ENCODE data around the gene KCNH1.

DNA sequence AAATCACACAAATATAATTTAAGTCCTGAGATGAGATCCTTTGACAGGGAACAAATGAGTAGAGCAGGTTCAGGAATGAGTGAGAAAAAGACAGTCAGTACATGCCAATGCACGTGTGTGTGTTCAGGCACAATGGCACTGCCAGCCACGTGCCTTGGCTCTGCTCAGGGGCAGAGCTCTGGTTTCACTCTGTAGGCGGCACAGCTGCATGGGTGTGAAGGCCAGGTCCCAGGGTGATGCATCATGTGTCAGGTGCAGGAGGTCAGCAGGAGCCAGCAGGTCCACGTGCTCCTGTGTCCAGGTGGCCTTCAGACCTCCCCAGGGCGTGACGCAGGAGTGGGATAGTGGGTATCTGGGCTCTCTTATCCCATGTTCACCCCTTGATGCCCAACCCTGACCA is 386.1 kb downstream of the KCNH1 start:
- TF ChIP-seq, protein P1, sequence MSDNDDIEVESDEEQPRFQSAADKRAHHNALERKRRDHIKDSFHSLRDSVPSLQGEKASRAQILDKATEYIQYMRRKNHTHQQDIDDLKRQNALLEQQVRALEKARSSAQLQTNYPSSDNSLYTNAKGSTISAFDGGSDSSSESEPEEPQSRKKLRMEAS (IDR thresholded peaks at IDR 0.05): no peak
- TF ChIP-seq TAF1 (IDR thresholded peaks at IDR 0.05; ENCODE audit: low read depth) (no peak), CEBPB (IDR thresholded peaks at IDR 0.05) (no peak), EP300 (IDR thresholded peaks at IDR 0.05; ENCODE audit: borderline replicate concordance) (no peak)
- TF ChIP-seq, protein P2, sequence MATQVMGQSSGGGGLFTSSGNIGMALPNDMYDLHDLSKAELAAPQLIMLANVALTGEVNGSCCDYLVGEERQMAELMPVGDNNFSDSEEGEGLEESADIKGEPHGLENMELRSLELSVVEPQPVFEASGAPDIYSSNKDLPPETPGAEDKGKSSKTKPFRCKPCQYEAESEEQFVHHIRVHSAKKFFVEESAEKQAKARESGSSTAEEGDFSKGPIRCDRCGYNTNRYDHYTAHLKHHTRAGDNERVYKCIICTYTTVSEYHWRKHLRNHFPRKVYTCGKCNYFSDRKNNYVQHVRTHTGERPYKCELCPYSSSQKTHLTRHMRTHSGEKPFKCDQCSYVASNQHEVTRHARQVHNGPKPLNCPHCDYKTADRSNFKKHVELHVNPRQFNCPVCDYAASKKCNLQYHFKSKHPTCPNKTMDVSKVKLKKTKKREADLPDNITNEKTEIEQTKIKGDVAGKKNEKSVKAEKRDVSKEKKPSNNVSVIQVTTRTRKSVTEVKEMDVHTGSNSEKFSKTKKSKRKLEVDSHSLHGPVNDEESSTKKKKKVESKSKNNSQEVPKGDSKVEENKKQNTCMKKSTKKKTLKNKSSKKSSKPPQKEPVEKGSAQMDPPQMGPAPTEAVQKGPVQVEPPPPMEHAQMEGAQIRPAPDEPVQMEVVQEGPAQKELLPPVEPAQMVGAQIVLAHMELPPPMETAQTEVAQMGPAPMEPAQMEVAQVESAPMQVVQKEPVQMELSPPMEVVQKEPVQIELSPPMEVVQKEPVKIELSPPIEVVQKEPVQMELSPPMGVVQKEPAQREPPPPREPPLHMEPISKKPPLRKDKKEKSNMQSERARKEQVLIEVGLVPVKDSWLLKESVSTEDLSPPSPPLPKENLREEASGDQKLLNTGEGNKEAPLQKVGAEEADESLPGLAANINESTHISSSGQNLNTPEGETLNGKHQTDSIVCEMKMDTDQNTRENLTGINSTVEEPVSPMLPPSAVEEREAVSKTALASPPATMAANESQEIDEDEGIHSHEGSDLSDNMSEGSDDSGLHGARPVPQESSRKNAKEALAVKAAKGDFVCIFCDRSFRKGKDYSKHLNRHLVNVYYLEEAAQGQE (IDR thresholded peaks at IDR 0.05; ENCODE audit: low read depth): no peak
